CD4-positive, alpha-beta memory T cell (primary cell): ENCODE measurements around the gene ACTL7B. TPM values are rescaled to one million over a fixed set of nuclear protein-coding genes. Genes with fewer than 3 reads are reported as not detected.

Experiments used
- polyA plus RNA-seq, 2 donors: library from polyadenylated mRNA; unstranded; fragments of 300-500 nt; fragmentation: Illumina TruSeq; gene quantifications; one replicate each; pipeline ENCODE4 v1.2.3, GENCODE V29; 2021
- total RNA-seq, 2 experiments: library from RNA; stranded (reverse); gene quantifications; one replicate each; pipeline ENCODE4 v1.2.3, GENCODE V29; 2021

Gene ACTL7B
- total and polyA plus RNA-seq, 4 experiments from 2014 or later = 0.15 TPM; not detected in 3

Other genes with a start within 250 kb of the ACTL7B start
- not detected for gene ACTL7A, start 6.3 kb upstream of the ACTL7B start, total RNA-seq
- not detected for gene ACTL7A, start 6.3 kb upstream of the ACTL7B start, polyA plus RNA-seq
- 10 to 100 TPM; 29.4 to 32.3 TPM for gene ELP1, start 78.1 kb upstream of the ACTL7B start, total RNA-seq
- 10 to 100 TPM; 21.2 to 21.3 TPM for gene ELP1, start 78.1 kb upstream of the ACTL7B start, polyA plus RNA-seq
- 10 to 100 TPM in 1 of 2 experiments, 1 to 10 TPM in 1; 9.0 to 11.4 TPM for gene ABITRAM, start 78.4 kb upstream of the ACTL7B start, total RNA-seq
- gene ABITRAM, start 78.4 kb upstream of the ACTL7B start, polyA plus RNA-seq = 10 to 100 TPM; 15.8 to 27.0 TPM
- gene CTNNAL1, start 157.5 kb upstream of the ACTL7B start, total RNA-seq = 1 to 10 TPM; 2.6 to 3.3 TPM
- gene CTNNAL1, start 157.5 kb upstream of the ACTL7B start, polyA plus RNA-seq = 1 to 10 TPM; 1.8 to 2.3 TPM